ENCODE measurements around the gene TBL3.

TBL3 gene

GRCh38 chr16:1976951-1977874, 5.4 kb downstream of the TBL3 start:
- DNase-seq (ENCODE audit: low read depth) = no peak
- H3K4me3 ChIP-seq (ENCODE audit: low read depth, low read length) = no peak overlapping the region
- TF ChIP-seq CTCF (IDR thresholded peaks at IDR 0.05; ENCODE audit: control insufficient read depth, extremely low read depth, insufficient read depth) = no peak

GRCh38 chr16:1977875-1978268, 6.0 kb downstream of the TBL3 start:
- DNase-seq (ENCODE audit: low read depth) = no peak
- H3K4me3 ChIP-seq (ENCODE audit: low read depth, low read length) = no peak overlapping the region
- TF ChIP-seq CTCF (IDR thresholded peaks at IDR 0.05; ENCODE audit: control insufficient read depth, extremely low read depth, insufficient read depth) = no peak

- H3K4me3 ChIP-seq (ENCODE audit: low read depth, low read length) = no peak overlapping the region
- no peak for TF ChIP-seq CTCF (IDR thresholded peaks at IDR 0.05; ENCODE audit: control insufficient read depth, extremely low read depth, insufficient read depth)
- no peak for DNase-seq (ENCODE audit: low read depth)
These were observed 6.7 kb downstream of the TBL3 start for GRCh38 chr16:1978476-1979120.

GRCh38 chr16:1979271-1980029, 7.6 kb downstream of the TBL3 start:
- no peak overlapping the region for H3K4me3 ChIP-seq (ENCODE audit: low read depth, low read length)
- TF ChIP-seq CTCF (IDR thresholded peaks at IDR 0.05; ENCODE audit: control insufficient read depth, extremely low read depth, insufficient read depth) = no peak
- no peak for DNase-seq (ENCODE audit: low read depth)

- no peak overlapping the region for H3K4me3 ChIP-seq (ENCODE audit: low read depth, low read length)
- TF ChIP-seq CTCF (IDR thresholded peaks at IDR 0.05; ENCODE audit: control insufficient read depth, extremely low read depth, insufficient read depth) = no peak
- DNase-seq (ENCODE audit: low read depth) = no peak
These were observed 8.3 kb downstream of the TBL3 start for GRCh38 chr16:1980030-1980769.

- no peak overlapping the region for H3K4me3 ChIP-seq (ENCODE audit: low read depth, low read length)
- TF ChIP-seq CTCF (IDR thresholded peaks at IDR 0.05; ENCODE audit: control insufficient read depth, extremely low read depth, insufficient read depth) = no peak
- DNase-seq (ENCODE audit: low read depth) = no peak
These were observed 8.9 kb downstream of the TBL3 start for GRCh38 chr16:1980770-1981087.
